Lower leg skin (tissue), 3 donors: ENCODE measurements around the gene KRR1.

ENCODE experiments used
- POLR2A ChIP-seq, 2 donors: fragments of 450-650 bp; IDR thresholded peaks; one replicate each; pipeline ENCODE4 v1.6.1; 2016 to 2017; ENCODE audit warnings: antibody characterized with exemption in 2 of 2, mild to moderate bottlenecking in 1 of 2, moderate library complexity in 1 of 2
- TF ChIP-seq, protein P1 (sequence below), 3 donors: fragments of 450-650 bp; IDR thresholded peaks; one replicate each; pipeline ENCODE4 v1.5.1; 2016; ENCODE audit warnings: antibody characterized with exemption in 3 of 3, mild to moderate bottlenecking in 3 of 3, moderate library complexity in 2 of 3

- TF ChIP-seq, protein P1, sequence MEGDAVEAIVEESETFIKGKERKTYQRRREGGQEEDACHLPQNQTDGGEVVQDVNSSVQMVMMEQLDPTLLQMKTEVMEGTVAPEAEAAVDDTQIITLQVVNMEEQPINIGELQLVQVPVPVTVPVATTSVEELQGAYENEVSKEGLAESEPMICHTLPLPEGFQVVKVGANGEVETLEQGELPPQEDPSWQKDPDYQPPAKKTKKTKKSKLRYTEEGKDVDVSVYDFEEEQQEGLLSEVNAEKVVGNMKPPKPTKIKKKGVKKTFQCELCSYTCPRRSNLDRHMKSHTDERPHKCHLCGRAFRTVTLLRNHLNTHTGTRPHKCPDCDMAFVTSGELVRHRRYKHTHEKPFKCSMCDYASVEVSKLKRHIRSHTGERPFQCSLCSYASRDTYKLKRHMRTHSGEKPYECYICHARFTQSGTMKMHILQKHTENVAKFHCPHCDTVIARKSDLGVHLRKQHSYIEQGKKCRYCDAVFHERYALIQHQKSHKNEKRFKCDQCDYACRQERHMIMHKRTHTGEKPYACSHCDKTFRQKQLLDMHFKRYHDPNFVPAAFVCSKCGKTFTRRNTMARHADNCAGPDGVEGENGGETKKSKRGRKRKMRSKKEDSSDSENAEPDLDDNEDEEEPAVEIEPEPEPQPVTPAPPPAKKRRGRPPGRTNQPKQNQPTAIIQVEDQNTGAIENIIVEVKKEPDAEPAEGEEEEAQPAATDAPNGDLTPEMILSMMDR (IDR thresholded peaks at IDR 0.05), result no peak
- TF ChIP-seq POLR2A (IDR thresholded peaks at IDR 0.05), result no peak
Observed at GRCh38 chr12:75529826-75530225, 18.4 kb upstream of the KRR1 start.
